Measurements from ENCODE around the gene SLX4.

Gene SLX4

GRCh38 chr16:3591436-3591803 is 20.0 kb downstream of the SLX4 start:
- peaks cover 15% of the 10 kb centered on the region; the same call in 1 of the 2 replicates for H3K36me3 ChIP-seq (ENCODE audit: control insufficient read depth, insufficient read depth, low read length)
- no peak overlapping the region for H3K27ac ChIP-seq (ENCODE audit: low read length)
- H3K9me3 ChIP-seq (ENCODE audit: control insufficient read depth, insufficient read depth, low read length), result no peaks in the 10 kb centered on the region
- DNase-seq (ENCODE audit: low read depth, low spot score), result no peak
- WGBS (ENCODE audit: insufficient coverage, insufficient read length), result no CpG with 5 or more reads among the region's 5 CpGs
- H3K27me3 ChIP-seq (ENCODE audit: control insufficient read depth, insufficient read depth, low read length), result no peaks in the 10 kb centered on the region
- no peaks in the 10 kb centered on the region for H3K4me1 ChIP-seq (ENCODE audit: control insufficient read depth, insufficient read depth, low read length)
- no peak overlapping the region for H3K4me3 ChIP-seq (ENCODE audit: low read length)

- WGBS (ENCODE audit: insufficient coverage, insufficient read length), result no CpG with 5 or more reads among the region's 27 CpGs
- DNase-seq (ENCODE audit: low read depth, low spot score), result no peak
- H3K4me3 ChIP-seq (ENCODE audit: low read length), result no peak overlapping the region
- H3K27me3 ChIP-seq (ENCODE audit: control insufficient read depth, insufficient read depth, low read length), result no peaks in the 10 kb centered on the region
- H3K9me3 ChIP-seq (ENCODE audit: control insufficient read depth, insufficient read depth, low read length), result no peaks in the 10 kb centered on the region
- no peaks in the 10 kb centered on the region for H3K4me1 ChIP-seq (ENCODE audit: control insufficient read depth, insufficient read depth, low read length)
- H3K36me3 ChIP-seq (ENCODE audit: control insufficient read depth, insufficient read depth, low read length), result peaks cover 9% of the 10 kb centered on the region; the same call in 1 of the 2 replicates
- no peak overlapping the region for H3K27ac ChIP-seq (ENCODE audit: low read length)
Measured at GRCh38 chr16:3590736-3591435, 20.5 kb downstream of the SLX4 start.

GRCh38 chr16:3589991-3590701 is 21.3 kb downstream of the SLX4 start:
- Histone ChIP-seq H3K4me1 (ENCODE audit: control insufficient read depth, insufficient read depth, low read length) (no peaks in the 10 kb centered on the region), H3K4me3 (ENCODE audit: low read length) (no peak overlapping the region), H3K36me3 (ENCODE audit: control insufficient read depth, insufficient read depth, low read length) (0 out of 2 replicates have a peak, but pooled peaks cover 3% of the 10 kb centered on the region), H3K27me3 (ENCODE audit: control insufficient read depth, insufficient read depth, low read length) (no peaks in the 10 kb centered on the region), H3K27ac (ENCODE audit: low read length) (no peak overlapping the region), H3K9me3 (ENCODE audit: control insufficient read depth, insufficient read depth, low read length) (no peaks in the 10 kb centered on the region)
- no CpG with 5 or more reads among the region's 25 CpGs for WGBS (ENCODE audit: insufficient coverage, insufficient read length)
- no peak for DNase-seq (ENCODE audit: low read depth, low spot score)

GRCh38 chr16:3589441-3589921 is 21.9 kb downstream of the SLX4 start:
- no peak overlapping the region for H3K4me3 ChIP-seq (ENCODE audit: low read length)
- no peak for DNase-seq (ENCODE audit: low read depth, low spot score)

GRCh38 chr16:3589001-3589400 is 22.4 kb downstream of the SLX4 start:
- no peak overlapping the region for H3K4me3 ChIP-seq (ENCODE audit: low read length)
- no peaks in the 10 kb centered on the region for H3K27me3 ChIP-seq (ENCODE audit: control insufficient read depth, insufficient read depth, low read length)
- DNase-seq (ENCODE audit: low read depth, low spot score), result no peak
- H3K9me3 ChIP-seq (ENCODE audit: control insufficient read depth, insufficient read depth, low read length), result no peaks in the 10 kb centered on the region
- H3K36me3 ChIP-seq (ENCODE audit: control insufficient read depth, insufficient read depth, low read length), result 0 out of 2 replicates have a peak, but pooled peaks cover 3% of the 10 kb centered on the region
- H3K27ac ChIP-seq (ENCODE audit: low read length), result no peak overlapping the region
- no CpG with 5 or more reads among the region's 22 CpGs for WGBS (ENCODE audit: insufficient coverage, insufficient read length)
- no peaks in the 10 kb centered on the region for H3K4me1 ChIP-seq (ENCODE audit: control insufficient read depth, insufficient read depth, low read length)

More at GRCh38 chr16:3589441-3589921, 21.9 kb downstream of the SLX4 start:
- Histone ChIP-seq H3K36me3 (ENCODE audit: control insufficient read depth, insufficient read depth, low read length) (0 out of 2 replicates have a peak, but pooled peaks cover 3% of the 10 kb centered on the region), H3K27me3 (ENCODE audit: control insufficient read depth, insufficient read depth, low read length) (no peaks in the 10 kb centered on the region), H3K27ac (ENCODE audit: low read length) (no peak overlapping the region), H3K9me3 (ENCODE audit: control insufficient read depth, insufficient read depth, low read length) (no peaks in the 10 kb centered on the region), H3K4me1 (ENCODE audit: control insufficient read depth, insufficient read depth, low read length) (no peaks in the 10 kb centered on the region)
- no CpG with 5 or more reads among the region's 27 CpGs for WGBS (ENCODE audit: insufficient coverage, insufficient read length)

GRCh38 chr16:3587547-3588110 is 23.8 kb downstream of the SLX4 start:
- no peak overlapping the region for H3K4me3 ChIP-seq (ENCODE audit: low read length)
- no CpG with 5 or more reads among the region's 15 CpGs for WGBS (ENCODE audit: insufficient coverage, insufficient read length)
- peaks cover 3% of the 10 kb centered on the region; the same call in 1 of the 2 replicates for H3K36me3 ChIP-seq (ENCODE audit: control insufficient read depth, insufficient read depth, low read length)
- H3K9me3 ChIP-seq (ENCODE audit: control insufficient read depth, insufficient read depth, low read length), result no peaks in the 10 kb centered on the region
- no peak overlapping the region for H3K27ac ChIP-seq (ENCODE audit: low read length)
- H3K4me1 ChIP-seq (ENCODE audit: control insufficient read depth, insufficient read depth, low read length), result no peaks in the 10 kb centered on the region
- no peak for DNase-seq (ENCODE audit: low read depth, low spot score)
- H3K27me3 ChIP-seq (ENCODE audit: control insufficient read depth, insufficient read depth, low read length), result no peaks in the 10 kb centered on the region

- no peaks in the 10 kb centered on the region for H3K4me1 ChIP-seq (ENCODE audit: control insufficient read depth, insufficient read depth, low read length)
Measured at GRCh38 chr16:3584412-3584811, 27.0 kb downstream of the SLX4 start.

GRCh38 chr16:3583303-3584038 is 27.9 kb downstream of the SLX4 start:
- Histone ChIP-seq H3K4me1 (ENCODE audit: control insufficient read depth, insufficient read depth, low read length) (0 out of 2 replicates have a peak, but pooled peaks cover 3% of the 10 kb centered on the region), H3K36me3 (ENCODE audit: control insufficient read depth, insufficient read depth, low read length) (peaks cover under 1% of the 10 kb centered on the region; the same call in 1 of the 2 replicates), H3K9me3 (ENCODE audit: control insufficient read depth, insufficient read depth, low read length) (no peaks in the 10 kb centered on the region), H3K4me3 (ENCODE audit: low read length) (no peak overlapping the region), H3K27ac (ENCODE audit: low read length) (no peak overlapping the region), H3K27me3 (ENCODE audit: control insufficient read depth, insufficient read depth, low read length) (no peaks in the 10 kb centered on the region)
- no CpG with 5 or more reads among the region's 16 CpGs for WGBS (ENCODE audit: insufficient coverage, insufficient read length)
- no peak for DNase-seq (ENCODE audit: low read depth, low spot score)

More at GRCh38 chr16:3584412-3584811, 27.0 kb downstream of the SLX4 start:
- Histone ChIP-seq H3K36me3 (ENCODE audit: control insufficient read depth, insufficient read depth, low read length) (peaks cover 3% of the 10 kb centered on the region; the same call in 1 of the 2 replicates), H3K9me3 (ENCODE audit: control insufficient read depth, insufficient read depth, low read length) (no peaks in the 10 kb centered on the region), H3K4me3 (ENCODE audit: low read length) (no peak overlapping the region), H3K27me3 (ENCODE audit: control insufficient read depth, insufficient read depth, low read length) (no peaks in the 10 kb centered on the region), H3K27ac (ENCODE audit: low read length) (no peak overlapping the region)
- DNase-seq (ENCODE audit: low read depth, low spot score), result no peak
- WGBS (ENCODE audit: insufficient coverage, insufficient read length), result no CpG with 5 or more reads among the region's 8 CpGs

- H3K4me1 ChIP-seq (ENCODE audit: control insufficient read depth, insufficient read depth, low read length), result 0 out of 2 replicates have a peak, but pooled peaks cover 3% of the 10 kb centered on the region
Measured at GRCh38 chr16:3582276-3583165, 28.9 kb downstream of the SLX4 start.

More at GRCh38 chr16:3582276-3583165, 28.9 kb downstream of the SLX4 start:
- Histone ChIP-seq H3K27me3 (ENCODE audit: control insufficient read depth, insufficient read depth, low read length) (no peaks in the 10 kb centered on the region), H3K9me3 (ENCODE audit: control insufficient read depth, insufficient read depth, low read length) (no peaks in the 10 kb centered on the region), H3K36me3 (ENCODE audit: control insufficient read depth, insufficient read depth, low read length) (no peaks in the 10 kb centered on the region; the same call in 1 of the 2 replicates), H3K27ac (ENCODE audit: low read length) (no peak overlapping the region), H3K4me3 (ENCODE audit: low read length) (no peak overlapping the region)
- no CpG with 5 or more reads among the region's 36 CpGs for WGBS (ENCODE audit: insufficient coverage, insufficient read length)
- DNase-seq (ENCODE audit: low read depth, low spot score), result no peak

Measured in iPS DF 6.9 (cell line).